Brain microvascular endothelial cell (primary cell): ENCODE results near the gene KMT2A.
"Not testable (repeated sequence)": the region's sequence is repeated elsewhere in the genome, so short reads cannot be mapped to it uniquely, and the experiment has no call there.

Experiments used
- DNase-seq: peaks from one replicate; pipeline ENCODE4 v3.0.0-alpha.2; 2020
- H3K27ac ChIP-seq: fragments of 250-450 bp; sonication (Bioruptor Pico); 2 replicates; pipeline ENCODE4 v1.5.1; 2020; ENCODE audit warnings: mild to moderate bottlenecking, moderate library complexity
- H3K27me3 ChIP-seq: fragments of 250-450 bp; sonication (Bioruptor Pico); replicated peaks from 2 replicates; pipeline ENCODE4 v1.5.1; 2020; ENCODE audit warnings: mild to moderate bottlenecking
- H3K36me3 ChIP-seq: fragments of 250-450 bp; sonication (Bioruptor Pico); replicated peaks from 2 replicates; pipeline ENCODE4 v1.5.1; 2020; ENCODE audit warnings: mild to moderate bottlenecking
- H3K4me3 ChIP-seq: 2 replicates; pipeline ENCODE4 v1.5.1; 2011; ENCODE audit warnings: low read depth, mild to moderate bottlenecking, control low read depth, low read length, moderate library complexity
- CTCF ChIP-seq: IDR thresholded peaks from 2 replicates; pipeline ENCODE4 v1.5.1; 2011; ENCODE audit warnings: low read depth, mild to moderate bottlenecking, moderate library complexity, low read length, control low read depth, inconsistent platforms; ENCODE audit errors: missing control alignments
- in situ Hi-C: cut with HindIII; loops from 2 replicates; pipeline ENCODE4 v1.10.0; 2017; ENCODE audit warnings: low sequenced_read_pairs, low pct_ligation_motif_present

KMT2A gene

GRCh38 chr11:118401880-118402590, 34.3 kb upstream of the KMT2A start:
- peak; percentile 57 for DNase-seq
- in situ Hi-C loops = no loop called here
- peaks cover under 1% of the 10 kb centered on the region for H3K36me3 ChIP-seq

GRCh38 chr11:118402594-118402993, 33.7 kb upstream of the KMT2A start:
- H3K36me3 ChIP-seq, DNase-seq, in situ Hi-C loops, H3K27me3 ChIP-seq: not testable (repeated sequence)
- Histone ChIP-seq H3K27ac (peak overlapping the region; percentile 31), H3K4me3 (peak overlapping the region; percentile 71)

More at GRCh38 chr11:118401880-118402590, 34.3 kb upstream of the KMT2A start:
- no peak for TF ChIP-seq CTCF
- H3K27ac ChIP-seq = peak overlapping the region; percentile 92
- H3K4me3 ChIP-seq = peak overlapping the region; percentile 71
- no peaks in the 10 kb centered on the region for H3K27me3 ChIP-seq

- in situ Hi-C loops = no loop called here
- H3K4me3 ChIP-seq = no peak overlapping the region
- H3K27me3 ChIP-seq = no peaks in the 10 kb centered on the region
- peak; percentile 69 for DNase-seq
- peaks cover 7% of the 10 kb centered on the region for H3K36me3 ChIP-seq
- TF ChIP-seq CTCF = no peak
- peak overlapping the region; percentile 17 for H3K27ac ChIP-seq
Measured at GRCh38 chr11:118406599-118407166, 29.6 kb upstream of the KMT2A start.

- no peak for DNase-seq
- Histone ChIP-seq H3K36me3 (peaks cover 7% of the 10 kb centered on the region), H3K4me3 (no peak overlapping the region), H3K27me3 (no peaks in the 10 kb centered on the region), H3K27ac (no peak overlapping the region)
- TF ChIP-seq CTCF = no peak
- in situ Hi-C loops = no loop called here
Measured at GRCh38 chr11:118410055-118410745, 26.1 kb upstream of the KMT2A start.

- TF ChIP-seq CTCF = no peak
- no peak for DNase-seq
- in situ Hi-C loops = no loop called here
- no peaks in the 10 kb centered on the region for H3K27me3 ChIP-seq
- H3K27ac ChIP-seq = no peak overlapping the region
- peaks cover 7% of the 10 kb centered on the region for H3K36me3 ChIP-seq
- no peak overlapping the region for H3K4me3 ChIP-seq
Measured at GRCh38 chr11:118411530-118411929, 24.8 kb upstream of the KMT2A start.

GRCh38 chr11:118412921-118413320, 23.4 kb upstream of the KMT2A start:
- TF ChIP-seq CTCF = no peak
- Histone ChIP-seq H3K4me3 (no peak overlapping the region), H3K36me3 (no peaks in the 10 kb centered on the region), H3K27me3 (no peaks in the 10 kb centered on the region), H3K27ac (no peak overlapping the region)
- no peak for DNase-seq
- in situ Hi-C loops = no loop called here
